ENCODE results near the gene TSFM.
"Not testable (repeated sequence)": the region's sequence is repeated elsewhere in the genome, so short reads cannot be mapped to it uniquely, and the experiment has no call there.

The TSFM gene

GRCh38 chr12:57763881-57764661 is 18.5 kb upstream of the TSFM start:
- no peak for DNase-seq (ENCODE audit: low spot score)

- no peak for DNase-seq (ENCODE audit: low spot score)
These were observed 18.0 kb upstream of the TSFM start for GRCh38 chr12:57764662-57765002.

DNA sequence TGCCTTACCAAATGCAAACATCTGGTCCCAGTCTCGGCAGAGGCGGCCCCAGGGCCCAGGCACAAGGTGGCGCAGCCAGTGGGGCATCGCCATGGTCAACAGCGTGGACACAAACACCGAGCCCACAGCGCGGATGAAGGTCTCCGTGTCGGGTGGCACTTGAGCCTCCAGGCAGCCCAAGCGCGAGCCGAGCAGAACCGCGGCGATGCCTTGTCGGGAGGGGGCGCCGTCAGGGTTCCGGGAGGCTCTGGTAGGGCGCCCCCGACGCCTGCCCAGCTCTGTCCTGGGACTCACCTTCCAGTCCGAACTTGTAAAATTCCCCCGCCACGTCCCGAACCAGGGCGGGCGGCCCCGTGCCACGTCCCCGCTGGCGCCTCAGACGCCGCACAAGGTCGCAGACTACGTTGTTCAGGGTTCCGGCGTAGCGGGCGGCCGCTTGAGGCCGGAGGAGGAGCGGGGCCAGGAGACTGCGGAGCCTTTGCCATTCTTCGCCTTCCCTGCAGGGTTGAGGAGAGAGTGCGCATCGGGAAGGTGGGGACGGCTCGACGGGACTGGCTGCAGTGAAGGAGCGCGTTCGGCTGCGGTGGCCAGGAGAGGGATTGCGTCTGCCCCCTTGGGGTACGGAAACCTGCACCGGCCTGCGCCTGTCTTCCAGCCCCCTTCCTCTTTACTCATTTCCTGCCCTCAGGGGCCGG is 17.4 kb upstream of the TSFM start:
- peak; percentile 80 for DNase-seq (ENCODE audit: low spot score)

- DNase-seq (ENCODE audit: low spot score): no peak
These were observed 16.7 kb upstream of the TSFM start for GRCh38 chr12:57765698-57766463.

GRCh38 chr12:57766464-57767304 is 15.9 kb upstream of the TSFM start, which contains the start of gene CYP27B1:
Gene CYP27B1, minus strand, starts transcription at chr12:57767078. Its CDS starts 37 bp downstream, at chr12:57767041.
- peak; percentile 79 for DNase-seq (ENCODE audit: low spot score)

DNA sequence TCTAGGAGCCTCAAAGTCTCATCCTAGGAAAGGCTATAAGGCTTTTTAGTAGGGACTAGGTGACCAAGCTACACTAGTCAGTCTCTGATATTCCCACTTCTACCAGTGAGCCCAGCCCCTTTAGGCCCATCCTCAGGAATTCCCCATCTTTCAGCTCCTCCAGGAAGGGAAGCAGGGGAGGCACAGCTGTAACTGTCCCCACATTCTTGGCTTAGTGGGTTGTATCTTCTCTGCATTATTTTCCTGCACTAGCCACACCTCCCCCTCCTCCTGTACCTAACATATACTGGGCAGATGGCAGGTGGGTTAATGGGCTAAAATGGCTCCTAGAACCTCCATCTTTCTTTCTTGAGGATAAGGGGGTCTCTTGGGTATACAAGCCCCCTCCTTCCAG is 15.3 kb upstream of the TSFM start:
- DNase-seq (ENCODE audit: low spot score): no peak

- no peak for DNase-seq (ENCODE audit: low spot score)
These were observed 14.7 kb upstream of the TSFM start for GRCh38 chr12:57767876-57768275.

GRCh38 chr12:57769594-57769993 is 13.0 kb upstream of the TSFM start:
- no peak for DNase-seq (ENCODE audit: low spot score)

GRCh38 chr12:57770734-57771133 is 11.9 kb upstream of the TSFM start:
- no peak for DNase-seq (ENCODE audit: low spot score)

DNA sequence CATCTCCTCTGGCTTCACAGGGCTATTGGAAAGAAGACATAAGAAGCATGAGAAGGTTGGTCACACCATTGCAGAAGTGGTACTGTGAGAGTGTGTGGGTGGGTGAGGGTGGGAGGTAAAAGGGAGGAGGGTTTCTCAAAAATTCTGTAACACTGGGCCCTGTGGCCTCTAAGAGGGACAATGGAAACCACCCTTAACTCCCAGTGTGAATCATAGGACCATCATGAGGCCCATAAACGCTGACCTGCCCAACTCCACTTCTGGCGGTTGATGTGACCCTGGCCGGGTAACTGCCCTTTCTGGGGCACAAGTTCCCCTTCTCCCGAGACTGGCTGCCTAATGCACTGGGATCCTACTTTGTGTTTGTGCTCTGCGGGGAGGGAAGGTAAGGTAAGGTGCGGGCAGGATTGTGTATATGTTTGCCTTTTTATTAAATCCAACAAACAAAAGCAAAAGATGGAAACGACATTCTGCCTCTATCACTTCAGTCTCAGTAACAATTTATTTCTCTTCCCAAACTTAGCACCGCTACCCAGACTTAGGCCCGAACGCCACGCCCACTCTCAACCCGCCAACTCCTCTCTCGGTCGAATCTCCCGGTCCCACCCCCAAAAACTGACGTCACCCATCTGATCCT is 11.2 kb upstream of the TSFM start:
- no peak for DNase-seq (ENCODE audit: low spot score)

DNA sequence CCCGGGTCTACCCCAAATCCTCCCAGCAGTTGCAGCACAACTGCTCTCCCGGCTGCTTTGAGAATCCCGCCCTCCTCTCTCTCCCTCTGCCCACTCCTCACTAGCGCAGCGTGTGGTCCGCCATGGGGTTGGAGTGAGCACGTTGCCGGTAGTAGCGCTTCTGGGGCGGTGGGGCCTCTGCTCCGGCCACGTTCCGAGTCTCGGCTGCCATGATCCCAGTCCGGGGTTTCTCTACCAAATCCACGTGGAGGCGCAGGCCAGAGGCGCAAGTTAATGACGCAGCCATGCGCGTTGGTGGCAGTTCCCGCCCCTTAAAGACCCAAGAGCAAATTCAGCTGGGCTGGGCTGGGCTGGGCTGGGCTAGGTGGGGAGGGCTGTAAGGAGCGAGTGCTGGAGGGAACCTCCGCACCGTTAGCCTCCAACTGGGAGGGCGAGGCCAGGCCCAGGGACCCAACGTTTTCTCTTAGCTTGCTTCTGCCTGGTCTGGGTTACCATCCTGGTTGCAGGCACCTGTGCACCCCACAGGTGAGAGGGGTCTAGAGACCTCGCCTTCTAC is 10.6 kb upstream of the TSFM start, which contains the start of gene METTL1:
Gene METTL1, minus strand, starts transcription at position 233 of the 556 bp plus-strand sequence. Its CDS starts 22 bp downstream, at position 211.
- peak; percentile 99 for DNase-seq (ENCODE audit: low spot score)

GRCh38 chr12:57772429-57773322 is 9.9 kb upstream of the TSFM start, which contains the start of gene EEF1AKMT3:
Gene EEF1AKMT3, plus strand, starts transcription at chr12:57772614. Its CDS starts 111 bp downstream, at chr12:57772725.
- peak; percentile 83 for DNase-seq (ENCODE audit: low spot score)

DNA sequence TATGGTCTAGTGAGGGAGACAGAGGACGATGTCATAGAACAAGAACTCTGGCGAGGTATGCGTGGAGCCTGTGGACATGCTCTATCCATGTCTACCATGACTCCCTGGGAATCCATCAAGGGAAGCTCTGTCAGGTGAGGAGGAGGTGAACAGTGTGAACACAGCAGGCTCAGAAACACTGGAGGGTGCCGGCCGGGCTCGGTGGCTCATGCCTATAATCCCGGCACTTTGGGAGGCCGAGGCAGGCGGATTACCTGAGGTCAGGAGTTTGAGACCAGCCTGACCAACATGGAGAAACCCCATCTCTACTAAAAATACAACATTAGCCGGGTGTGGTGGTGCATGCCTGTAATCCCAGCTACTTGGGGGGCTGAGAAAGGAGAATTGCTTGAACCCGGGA is 8.0 kb upstream of the TSFM start:
- DNase-seq (ENCODE audit: low spot score): not testable (repeated sequence)

DNA sequence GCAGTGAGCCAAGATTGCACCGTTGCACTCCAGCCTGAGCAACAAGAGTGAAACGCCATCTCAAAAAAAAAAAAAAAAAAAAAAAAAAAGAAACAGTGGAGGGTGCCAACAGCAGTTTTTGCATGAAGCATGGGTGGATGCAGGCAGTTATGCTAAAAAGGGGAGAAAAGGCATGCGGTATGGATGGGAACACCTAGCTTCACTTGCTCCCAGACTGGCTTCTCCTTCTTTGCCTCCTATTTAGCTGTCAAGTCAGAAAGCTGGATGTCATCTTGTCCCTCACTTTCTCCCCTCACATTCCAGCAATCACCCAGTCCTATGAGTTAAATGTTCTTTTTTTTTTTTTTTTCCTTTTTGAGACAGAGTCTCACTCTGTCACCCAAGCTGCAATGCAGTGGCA is 7.5 kb upstream of the TSFM start:
- DNase-seq (ENCODE audit: low spot score): no peak

DNA sequence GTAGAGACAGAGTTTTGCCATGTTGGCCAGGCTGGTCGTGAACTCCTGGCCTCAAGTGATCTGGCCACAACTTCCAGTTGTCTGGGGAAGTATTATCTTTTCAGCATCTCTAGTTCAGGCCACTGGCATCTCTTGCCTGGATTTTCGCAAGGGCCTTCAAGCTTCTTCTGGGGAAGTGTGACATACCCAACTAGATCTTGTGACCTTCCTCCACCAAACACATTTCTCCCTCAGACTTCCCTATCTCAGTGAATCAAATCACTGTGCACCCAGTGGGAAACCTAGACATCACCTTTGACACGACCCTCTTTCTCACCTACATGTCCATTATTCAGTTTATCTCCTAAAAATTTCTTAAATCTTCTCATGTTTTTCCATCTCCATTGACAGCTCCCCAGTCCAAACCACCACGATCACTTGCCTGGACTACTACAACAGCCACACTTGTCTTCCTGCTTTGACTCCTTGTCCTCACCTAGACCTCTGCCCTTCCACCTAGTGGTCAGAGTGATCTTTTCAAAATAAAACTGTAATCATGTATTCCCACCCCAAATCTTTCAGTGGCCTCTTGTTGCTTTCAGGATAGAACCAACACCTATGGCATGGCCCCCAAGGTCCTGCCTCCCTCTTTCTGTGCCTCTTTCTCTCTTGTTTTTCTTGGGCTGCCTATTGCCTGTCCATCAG is 6.9 kb upstream of the TSFM start:
- no peak for DNase-seq (ENCODE audit: low spot score)

DNA sequence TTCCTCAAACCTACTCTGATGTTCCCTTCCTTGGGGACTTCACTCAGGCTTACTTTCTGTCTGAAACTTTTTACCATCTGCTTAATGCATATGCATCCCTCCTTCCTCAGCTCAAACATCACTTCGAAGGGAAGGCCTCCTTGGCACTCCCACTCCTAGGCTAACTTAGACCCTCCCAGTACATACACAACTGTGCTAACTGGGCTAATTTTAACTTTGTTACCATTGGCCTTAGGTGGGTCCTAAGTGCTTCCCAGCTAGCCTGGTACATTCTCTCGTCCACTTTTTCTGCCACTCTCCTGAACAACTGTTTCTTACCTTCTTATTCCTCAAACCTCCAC is 6.4 kb upstream of the TSFM start:
- no peak for DNase-seq (ENCODE audit: low spot score)

DNA sequence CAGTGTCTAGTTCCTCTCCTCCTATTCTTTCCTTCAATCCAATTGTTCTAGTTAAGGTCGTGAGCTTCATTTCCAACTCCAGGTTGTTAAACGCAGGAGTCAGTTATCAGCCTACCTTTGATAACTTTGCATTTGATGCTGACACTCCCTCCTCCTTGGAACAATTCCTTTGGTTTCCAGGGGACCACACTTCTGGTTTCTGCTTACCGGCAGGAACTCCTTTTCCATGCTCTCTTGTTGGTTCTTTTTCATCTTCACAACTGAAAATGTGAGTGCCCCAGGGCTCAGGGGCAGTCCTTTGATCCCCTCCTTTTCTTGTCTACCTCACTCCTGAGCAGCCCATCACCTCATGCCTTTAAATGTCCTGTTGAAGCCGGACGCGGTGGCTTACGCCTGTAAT is 5.2 kb upstream of the TSFM start:
- DNase-seq (ENCODE audit: low spot score): no peak

DNA sequence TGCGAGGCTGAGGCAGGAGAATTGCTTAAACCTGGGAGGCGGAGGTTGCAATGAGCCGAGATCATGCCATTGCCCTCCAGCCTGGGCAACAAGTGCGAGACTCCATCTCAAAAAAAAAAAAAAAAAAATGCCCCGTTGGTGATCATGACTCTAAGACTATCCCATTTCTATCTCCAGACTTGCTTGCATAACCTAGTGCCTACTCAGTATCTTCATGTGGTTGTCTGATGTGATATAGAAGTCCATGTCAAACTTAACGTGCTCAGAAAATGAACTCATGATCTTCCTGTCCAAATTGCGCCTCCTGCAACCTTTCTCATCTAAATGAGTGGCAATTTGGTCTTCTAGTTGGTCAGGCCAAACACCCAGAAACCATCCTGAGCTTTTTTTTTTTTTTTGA is 4.7 kb upstream of the TSFM start:
- DNase-seq (ENCODE audit: low spot score): no peak

- no peak for DNase-seq (ENCODE audit: low spot score)
These were observed 2.9 kb upstream of the TSFM start for GRCh38 chr12:57779736-57780135.

Data from ecto neural progenitor cell (in vitro differentiated cells).